GM18951 (cell line): ENCODE results near the gene C3orf80.
"Not testable (repeated sequence)": the region's sequence is repeated elsewhere in the genome, so short reads cannot be mapped to it uniquely, and the experiment has no call there.

Experiments
- POLR2A ChIP-seq: IDR thresholded peaks from 4 replicates; pipeline ENCODE4 v1.6.1; 2011; ENCODE audit warnings: mild to moderate bottlenecking; ENCODE audit not compliant: insufficient read length, insufficient read depth; ENCODE audit errors: extremely low read depth
- in situ Hi-C: fragments of 300-500 bp; cut with MboI; formaldehyde crosslinking; loops from one replicate; pipeline ENCODE4 v1.12.0; 2022; ENCODE audit warnings: low sequenced_read_pairs, mixed read lengths, inconsistent platforms; ENCODE audit not compliant: unreplicated experiment

Gene C3orf80

DNA sequence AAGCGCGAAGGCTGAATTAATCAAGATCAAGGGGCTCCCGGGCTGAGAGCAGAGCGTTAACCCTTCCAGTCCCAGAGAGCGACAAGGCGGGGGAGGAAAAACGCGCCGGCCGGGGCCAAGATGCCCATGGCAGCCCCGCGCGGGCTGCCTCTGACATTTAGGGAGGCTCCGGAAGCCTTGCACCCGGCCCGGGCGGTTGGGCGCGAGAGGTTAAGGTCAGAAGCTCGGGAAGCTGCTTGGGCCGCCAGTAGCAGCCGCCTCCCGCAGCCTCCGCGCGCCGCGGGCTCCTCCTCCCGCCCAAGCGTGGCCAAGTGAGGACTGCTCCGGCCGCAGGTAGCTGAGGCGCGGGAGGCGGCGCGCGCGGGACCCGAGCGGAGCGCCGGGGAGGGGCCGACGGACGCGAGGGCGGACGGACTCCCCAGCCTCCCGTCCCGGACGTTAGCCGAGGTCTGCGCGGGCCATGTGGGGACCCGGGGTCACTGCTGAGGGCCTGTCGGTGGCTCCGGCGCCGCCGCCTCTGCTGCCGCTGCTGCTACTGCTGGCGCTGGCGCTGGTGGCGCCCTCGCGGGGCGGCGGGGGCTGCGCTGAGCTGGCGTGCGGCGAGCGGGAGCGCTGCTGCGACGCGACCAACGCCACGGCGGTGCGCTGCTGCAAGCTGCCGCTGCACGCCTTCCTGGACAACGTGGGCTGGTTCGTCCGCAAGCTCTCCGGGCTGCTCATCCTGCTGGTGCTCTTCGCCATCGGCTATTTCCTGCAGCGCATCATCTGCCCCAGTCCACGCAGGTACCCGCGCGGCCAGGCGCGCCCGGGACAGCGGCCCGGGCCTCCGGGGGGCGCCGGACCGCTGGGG lies at the start of gene C3orf80:
C3orf80 (plus strand) TSS at position 247 of the 850 bp plus-strand sequence; CDS start at position 461, 214 bp downstream.
- TF ChIP-seq POLR2A = no peak
- in situ Hi-C loops = no loop called here

DNA sequence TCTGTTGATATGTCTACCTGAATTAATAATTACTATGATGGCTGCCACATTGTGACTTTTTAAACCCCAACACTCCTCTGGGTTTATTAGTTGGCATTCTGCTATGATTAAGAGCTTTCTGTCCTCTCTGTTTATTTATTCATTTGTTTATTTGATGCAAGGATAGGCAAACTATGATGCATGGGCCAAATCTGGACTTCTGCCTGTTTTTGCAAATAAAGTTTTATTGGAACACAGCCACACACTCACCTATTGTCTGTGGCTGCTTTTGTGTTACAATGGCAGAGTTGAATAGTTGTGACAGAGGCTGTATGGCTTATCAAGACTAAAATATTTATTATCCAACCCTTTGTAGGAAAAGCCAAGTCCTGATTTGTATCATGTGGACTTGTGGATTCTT lies 48.3 kb upstream of the C3orf80 start:
- in situ Hi-C loops = no loop called here
- TF ChIP-seq POLR2A = no peak

- in situ Hi-C loops = not testable (repeated sequence)
Observed at GRCh38 chr3:160178661-160179060, 46.6 kb upstream of the C3orf80 start.

GRCh38 chr3:160179403-160179802 lies 45.8 kb upstream of the C3orf80 start:
- in situ Hi-C loops = not testable (repeated sequence)

DNA sequence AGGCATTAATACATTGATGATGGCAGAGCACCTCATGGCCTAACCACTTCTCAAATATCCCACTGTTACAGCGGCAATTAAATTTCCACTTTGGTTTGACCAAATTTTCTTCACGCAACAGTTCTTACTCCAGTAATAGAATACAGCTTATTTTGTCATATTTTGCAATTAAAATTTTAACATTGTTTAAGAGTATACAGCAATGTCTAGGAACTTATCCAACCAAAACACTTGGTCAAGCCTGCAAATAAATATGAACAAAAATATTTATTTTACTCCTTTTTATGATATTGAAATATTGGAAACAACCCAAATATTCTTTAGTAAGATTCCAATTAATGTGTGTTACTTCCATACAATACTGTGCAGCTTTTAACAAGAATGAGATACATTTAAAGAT lies 45.3 kb upstream of the C3orf80 start:
- in situ Hi-C loops = no loop called here
- no peak for TF ChIP-seq POLR2A

DNA sequence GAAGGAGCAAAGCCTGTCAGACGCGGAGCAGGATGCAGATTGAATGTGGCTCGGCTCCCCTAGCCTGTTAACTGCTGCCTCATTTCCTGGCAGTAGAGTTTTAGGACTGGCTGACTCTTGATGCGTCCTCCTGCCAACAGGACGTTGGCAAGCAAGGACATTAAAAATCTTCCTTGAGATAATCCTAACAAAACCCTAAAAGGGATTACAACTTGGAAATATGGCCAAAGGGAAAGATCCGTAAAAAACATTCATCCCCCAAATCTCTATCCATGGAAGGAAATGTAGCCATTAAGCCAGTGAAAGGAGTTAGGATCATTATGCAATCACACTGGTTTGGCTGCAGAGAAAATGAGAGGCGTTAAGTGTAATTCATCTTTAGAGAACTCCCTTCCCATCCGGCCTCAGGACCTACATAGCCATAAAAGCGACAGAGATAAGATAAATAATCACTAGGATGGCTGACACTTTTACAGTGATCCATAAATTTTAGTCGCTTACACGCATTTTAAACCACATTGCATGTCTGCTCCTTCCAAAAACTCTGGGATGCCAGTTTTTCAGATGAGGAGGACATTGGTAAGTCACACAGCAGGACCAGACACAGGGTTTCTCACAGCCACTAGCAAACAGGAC lies 44.5 kb upstream of the C3orf80 start:
- in situ Hi-C loops = no loop called here
- no peak for TF ChIP-seq POLR2A

GRCh38 chr3:160183345-160184076 lies 41.7 kb upstream of the C3orf80 start:
- TF ChIP-seq POLR2A = no peak
- in situ Hi-C loops = no loop called here

DNA sequence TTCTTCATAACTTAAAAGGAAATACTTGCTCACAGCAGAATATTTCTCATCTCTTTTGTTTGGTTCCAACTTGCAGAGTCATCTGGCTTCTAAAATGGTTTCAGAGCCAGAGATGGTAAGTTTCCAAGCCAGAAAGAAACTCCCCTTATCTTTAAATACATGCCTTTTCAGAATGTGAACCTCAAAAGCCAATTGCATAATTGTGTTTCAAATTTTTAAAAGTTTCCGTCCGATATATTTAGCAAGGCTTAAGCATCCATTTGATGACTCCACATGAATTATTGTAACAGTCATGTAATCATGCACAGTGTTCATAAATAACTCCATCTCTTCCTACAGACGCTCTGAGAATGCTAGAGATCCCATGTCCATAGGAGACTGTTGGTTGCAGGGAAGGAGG lies 40.6 kb upstream of the C3orf80 start:
- no peak for TF ChIP-seq POLR2A
- in situ Hi-C loops = no loop called here

DNA sequence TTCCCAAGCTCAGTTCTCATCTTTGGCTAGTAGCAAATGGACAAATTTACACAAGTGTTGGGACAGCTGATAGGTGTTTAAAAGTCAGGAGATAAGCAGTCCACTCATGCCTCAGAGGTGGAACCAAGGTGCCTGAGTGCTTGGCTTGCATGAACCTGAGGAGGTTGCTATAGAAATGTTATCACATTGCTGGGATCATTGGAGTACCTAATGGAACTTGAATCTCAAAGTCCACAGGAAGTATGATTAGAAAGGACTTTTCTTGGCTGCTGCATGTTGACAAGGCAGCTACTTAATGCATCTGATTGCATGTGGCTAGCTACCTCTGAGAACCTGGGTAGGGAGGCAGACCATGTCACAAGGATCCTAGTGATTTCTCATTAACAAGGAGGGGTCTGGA lies 39.5 kb upstream of the C3orf80 start:
- TF ChIP-seq POLR2A = no peak
- in situ Hi-C loops = no loop called here

- in situ Hi-C loops = no loop called here
- TF ChIP-seq POLR2A = no peak
Observed at GRCh38 chr3:160187288-160187687, 37.9 kb upstream of the C3orf80 start.

DNA sequence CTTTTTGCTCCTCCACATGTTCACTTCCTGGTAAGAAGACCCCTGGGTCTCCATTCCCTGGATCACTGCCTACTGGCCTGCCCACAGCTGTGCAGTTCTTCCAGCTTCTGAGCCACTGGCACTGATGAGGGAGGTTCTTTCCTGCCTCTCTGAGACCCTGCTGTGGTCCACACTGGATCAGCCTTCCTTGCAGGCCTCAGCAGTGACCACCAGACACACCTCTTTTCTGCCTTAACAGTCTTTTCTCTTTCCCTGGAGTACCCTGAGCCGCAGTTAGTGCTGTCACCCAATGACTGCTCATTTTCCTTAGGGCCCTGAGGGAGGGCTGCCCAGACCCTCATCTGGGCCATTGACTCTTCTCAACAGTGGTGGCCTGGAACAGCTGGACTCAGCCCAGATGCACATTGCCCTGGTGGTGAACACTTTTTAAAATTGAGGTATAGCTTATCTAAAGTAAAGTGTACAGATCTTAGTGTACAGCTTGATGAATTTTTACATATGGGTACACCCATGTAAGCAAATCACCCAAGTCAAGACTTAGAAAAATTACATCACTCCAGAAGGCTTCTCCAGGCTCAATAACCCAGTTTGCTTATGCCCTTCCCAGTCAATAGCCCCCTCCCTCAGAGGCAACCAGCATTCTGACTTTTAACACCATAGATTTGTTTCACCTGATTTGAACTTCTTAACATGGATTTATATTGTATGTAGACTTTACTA lies 32.8 kb upstream of the C3orf80 start:
- no peak for TF ChIP-seq POLR2A
- in situ Hi-C loops = no loop called here

DNA sequence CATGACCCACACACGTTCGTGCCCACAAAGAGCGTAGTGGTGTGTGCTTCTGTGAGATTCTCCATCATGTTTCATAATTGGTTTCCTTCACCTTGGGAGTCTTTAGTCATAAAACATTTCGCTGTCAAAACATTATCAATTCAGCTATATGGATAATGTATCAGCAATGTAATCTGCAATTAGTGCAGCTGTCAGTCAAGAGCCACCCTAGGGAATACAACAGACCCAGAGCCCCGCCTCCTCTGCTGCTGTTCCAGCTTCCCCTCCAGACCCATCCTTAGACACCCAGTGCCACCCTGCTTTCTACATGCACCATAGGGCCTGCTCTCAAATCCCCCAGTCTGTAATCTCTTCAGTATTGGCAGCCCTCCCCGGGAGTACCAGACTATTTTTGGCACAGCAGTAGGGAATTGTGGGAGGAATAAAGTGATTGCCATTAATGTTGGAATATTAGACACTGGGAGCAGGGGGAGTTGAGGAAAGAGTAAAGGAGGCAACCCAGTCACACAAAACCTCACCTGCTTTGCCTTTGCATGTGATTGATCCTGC lies 31.5 kb upstream of the C3orf80 start:
- no peak for TF ChIP-seq POLR2A

DNA sequence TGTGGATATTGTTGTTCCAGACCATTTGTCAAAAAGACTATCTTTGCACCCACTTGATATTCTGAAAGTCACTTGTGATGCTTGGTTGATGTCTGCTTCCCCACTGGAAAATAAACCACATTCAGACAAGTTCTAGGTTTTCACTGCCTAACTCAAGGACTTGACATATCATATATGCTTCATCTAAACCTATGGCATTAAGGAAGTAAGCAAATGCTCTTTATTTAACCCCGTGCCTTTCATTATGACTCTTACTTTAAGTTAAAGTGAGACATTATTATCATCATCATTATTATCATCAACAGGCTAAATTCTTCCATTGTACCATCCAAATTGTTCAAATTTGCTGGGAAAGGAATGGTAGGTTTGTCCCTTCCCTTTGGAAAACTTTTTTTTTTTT lies 30.8 kb upstream of the C3orf80 start:
- in situ Hi-C loops = no loop called here
- no peak for TF ChIP-seq POLR2A

More for the DNA sequence above, 31.5 kb upstream of the C3orf80 start:
- in situ Hi-C loops = no loop called here

- in situ Hi-C loops = no loop called here
Observed at GRCh38 chr3:160195106-160195505, 30.1 kb upstream of the C3orf80 start.

More at GRCh38 chr3:160195106-160195505, 30.1 kb upstream of the C3orf80 start:
- no peak for TF ChIP-seq POLR2A
